ENCODE results near the gene POMT2. TPM values are rescaled to one million over a fixed set of nuclear protein-coding genes. Genes with fewer than 3 reads are reported as not detected.

The POMT2 gene
- total RNA-seq (2014; rRNA removed; shearing (Covaris generic)) = 7.1 and 7.7 TPM in 2 replicates

- peak; percentile 90 to 92 for DNase-seq (ENCODE audit: low read depth in 1 of 2, low spot score in 2 of 2)
- no peaks in the 10 kb centered on the region for H3K36me3 ChIP-seq
Observed at GRCh38 chr14:77320238-77320935, at the start of gene POMT2. Gene POMT2, minus strand, starts transcription at chr14:77320883. Its CDS starts 202 bp downstream, at chr14:77320681.

DNA sequence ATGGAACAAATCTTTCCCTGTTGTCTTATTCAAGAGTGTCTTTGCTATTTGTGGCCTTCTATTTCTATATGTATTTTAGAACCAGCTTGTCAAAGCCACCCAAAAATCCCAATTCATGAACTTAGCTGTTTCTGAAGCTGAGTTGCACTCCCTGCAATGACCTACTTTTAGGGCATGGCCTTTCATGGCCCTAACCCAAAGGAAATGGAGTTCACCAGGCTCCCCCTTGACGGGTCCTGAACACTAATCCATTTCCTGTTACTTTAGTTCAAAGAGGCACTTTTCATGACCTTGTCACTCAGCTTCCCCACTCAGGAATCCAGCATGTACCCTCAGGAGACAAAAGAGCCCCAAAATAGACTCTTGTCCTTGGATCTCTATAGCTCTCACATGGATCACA lies 48.6 kb upstream of the POMT2 start:
- Histone ChIP-seq H3K27me3 (replicated peaks) (no peaks in the 10 kb centered on the region), H3K27ac (no peak overlapping the region), H3K9me3 (replicated peaks) (no peaks in the 10 kb centered on the region), H3K4me1 (replicated peaks) (no peaks in the 10 kb centered on the region), H3K36me3 (no peaks in the 10 kb centered on the region), H3K4me3 (no peak overlapping the region)
- DNase-seq (ENCODE audit: low read depth in 1 of 2, low spot score in 2 of 2) = no peak

More at GRCh38 chr14:77320238-77320935, at the start of gene POMT2:
- Histone ChIP-seq H3K27ac (peak within 1 kb of the TSS; percentile 76), H3K27me3 (replicated peaks) (no peaks in the 10 kb centered on the region), H3K4me3 (peak within 1 kb of the TSS; percentile 85), H3K9me3 (replicated peaks) (no peaks in the 10 kb centered on the region), H3K4me1 (replicated peaks) (peaks cover 16% of the 10 kb centered on the region)

GRCh38 chr14:77364146-77364545 lies 43.5 kb upstream of the POMT2 start:
- Histone ChIP-seq H3K4me3 (no peak overlapping the region), H3K36me3 (no peaks in the 10 kb centered on the region), H3K9me3 (replicated peaks) (no peaks in the 10 kb centered on the region), H3K27ac (no peak overlapping the region), H3K27me3 (replicated peaks) (no peaks in the 10 kb centered on the region), H3K4me1 (replicated peaks) (no peaks in the 10 kb centered on the region)
- no peak for DNase-seq (ENCODE audit: low read depth in 1 of 2, low spot score in 2 of 2)

GRCh38 chr14:77359626-77360025 lies 38.9 kb upstream of the POMT2 start:
- Histone ChIP-seq H3K9me3 (replicated peaks) (no peaks in the 10 kb centered on the region), H3K36me3 (no peaks in the 10 kb centered on the region)
- DNase-seq (ENCODE audit: low read depth in 1 of 2, low spot score in 2 of 2) = no peak

GRCh38 chr14:77356899-77357298 lies 36.2 kb upstream of the POMT2 start:
- H3K4me1 ChIP-seq (replicated peaks) = no peaks in the 10 kb centered on the region
- no peaks in the 10 kb centered on the region for H3K36me3 ChIP-seq
- no peak for DNase-seq (ENCODE audit: low read depth in 1 of 2, low spot score in 2 of 2)
- no peaks in the 10 kb centered on the region for H3K27me3 ChIP-seq (replicated peaks)
- H3K4me3 ChIP-seq = no peak overlapping the region
- no peak overlapping the region for H3K27ac ChIP-seq
- no peaks in the 10 kb centered on the region for H3K9me3 ChIP-seq (replicated peaks)

More at GRCh38 chr14:77359626-77360025, 38.9 kb upstream of the POMT2 start:
- Histone ChIP-seq H3K27me3 (replicated peaks) (no peaks in the 10 kb centered on the region), H3K4me3 (no peak overlapping the region), H3K4me1 (replicated peaks) (no peaks in the 10 kb centered on the region), H3K27ac (no peak overlapping the region)

GRCh38 chr14:77355811-77356210 lies 35.1 kb upstream of the POMT2 start:
- Histone ChIP-seq H3K36me3 (no peaks in the 10 kb centered on the region), H3K4me1 (replicated peaks) (no peaks in the 10 kb centered on the region)
- no peak for DNase-seq (ENCODE audit: low read depth in 1 of 2, low spot score in 2 of 2)

GRCh38 chr14:77353469-77354141 lies 32.9 kb upstream of the POMT2 start:
- Histone ChIP-seq H3K9me3 (replicated peaks) (no peaks in the 10 kb centered on the region), H3K4me3 (no peak overlapping the region), H3K27ac (no peak overlapping the region), H3K4me1 (replicated peaks) (no peaks in the 10 kb centered on the region), H3K36me3 (no peaks in the 10 kb centered on the region), H3K27me3 (replicated peaks) (no peaks in the 10 kb centered on the region)
- DNase-seq (ENCODE audit: low read depth in 1 of 2, low spot score in 2 of 2) = no peak

More at GRCh38 chr14:77355811-77356210, 35.1 kb upstream of the POMT2 start:
- Histone ChIP-seq H3K27ac (no peak overlapping the region), H3K27me3 (replicated peaks) (no peaks in the 10 kb centered on the region), H3K9me3 (replicated peaks) (no peaks in the 10 kb centered on the region), H3K4me3 (no peak overlapping the region)

- Histone ChIP-seq H3K4me3 (no peak overlapping the region), H3K27ac (no peak overlapping the region), H3K27me3 (replicated peaks) (no peaks in the 10 kb centered on the region), H3K4me1 (replicated peaks) (no peaks in the 10 kb centered on the region), H3K36me3 (no peaks in the 10 kb centered on the region), H3K9me3 (replicated peaks) (no peaks in the 10 kb centered on the region)
- no peak for DNase-seq (ENCODE audit: low read depth in 1 of 2, low spot score in 2 of 2)
Observed at GRCh38 chr14:77347751-77348150, 27.1 kb upstream of the POMT2 start.

- no peaks in the 10 kb centered on the region for H3K36me3 ChIP-seq
- no peaks in the 10 kb centered on the region for H3K27me3 ChIP-seq (replicated peaks)
- DNase-seq (ENCODE audit: low read depth in 1 of 2, low spot score in 2 of 2) = no peak
- no peak overlapping the region for H3K27ac ChIP-seq
- H3K9me3 ChIP-seq (replicated peaks) = no peaks in the 10 kb centered on the region
- H3K4me3 ChIP-seq = no peak overlapping the region
- no peaks in the 10 kb centered on the region for H3K4me1 ChIP-seq (replicated peaks)
Observed at GRCh38 chr14:77346495-77346894, 25.8 kb upstream of the POMT2 start.

- no peaks in the 10 kb centered on the region for H3K27me3 ChIP-seq (replicated peaks)
- H3K27ac ChIP-seq = no peak overlapping the region
- H3K4me1 ChIP-seq (replicated peaks) = no peaks in the 10 kb centered on the region
- H3K36me3 ChIP-seq = no peaks in the 10 kb centered on the region
- H3K4me3 ChIP-seq = no peak overlapping the region
- DNase-seq (ENCODE audit: low read depth in 1 of 2, low spot score in 2 of 2) = no peak
- no peaks in the 10 kb centered on the region for H3K9me3 ChIP-seq (replicated peaks)
Observed at GRCh38 chr14:77344377-77344996, 23.8 kb upstream of the POMT2 start.

DNA sequence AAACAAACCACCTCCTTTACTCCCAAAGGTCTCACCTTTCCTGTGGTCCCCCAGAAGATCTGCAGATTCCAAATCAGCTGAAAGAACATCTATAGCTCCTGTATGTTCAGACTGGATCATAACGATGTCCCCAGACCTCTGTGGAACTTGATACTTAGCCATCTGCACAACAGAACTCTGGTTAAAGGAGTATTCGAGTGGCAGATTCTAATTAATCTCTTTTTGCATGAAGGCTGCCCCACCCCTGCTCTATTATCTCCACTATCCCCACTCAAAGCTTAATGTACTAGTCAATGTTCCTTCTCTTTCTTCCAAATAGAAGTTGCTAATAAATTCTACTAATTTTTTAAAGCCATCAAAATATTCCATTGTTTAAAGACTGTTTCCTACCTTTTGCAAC lies 23.0 kb upstream of the POMT2 start:
- no peaks in the 10 kb centered on the region for H3K27me3 ChIP-seq (replicated peaks)
- H3K4me1 ChIP-seq (replicated peaks) = no peaks in the 10 kb centered on the region
- no peak for DNase-seq (ENCODE audit: low read depth in 1 of 2, low spot score in 2 of 2)
- no peak overlapping the region for H3K27ac ChIP-seq
- no peaks in the 10 kb centered on the region for H3K9me3 ChIP-seq (replicated peaks)
- H3K36me3 ChIP-seq = no peaks in the 10 kb centered on the region
- H3K4me3 ChIP-seq = no peak overlapping the region

- DNase-seq (ENCODE audit: low read depth in 1 of 2, low spot score in 2 of 2) = no peak
- Histone ChIP-seq H3K4me1 (replicated peaks) (no peaks in the 10 kb centered on the region), H3K9me3 (replicated peaks) (no peaks in the 10 kb centered on the region), H3K36me3 (no peaks in the 10 kb centered on the region), H3K4me3 (no peak overlapping the region), H3K27ac (no peak overlapping the region), H3K27me3 (replicated peaks) (no peaks in the 10 kb centered on the region)
Observed at GRCh38 chr14:77342726-77343397, 22.2 kb upstream of the POMT2 start.

DNA sequence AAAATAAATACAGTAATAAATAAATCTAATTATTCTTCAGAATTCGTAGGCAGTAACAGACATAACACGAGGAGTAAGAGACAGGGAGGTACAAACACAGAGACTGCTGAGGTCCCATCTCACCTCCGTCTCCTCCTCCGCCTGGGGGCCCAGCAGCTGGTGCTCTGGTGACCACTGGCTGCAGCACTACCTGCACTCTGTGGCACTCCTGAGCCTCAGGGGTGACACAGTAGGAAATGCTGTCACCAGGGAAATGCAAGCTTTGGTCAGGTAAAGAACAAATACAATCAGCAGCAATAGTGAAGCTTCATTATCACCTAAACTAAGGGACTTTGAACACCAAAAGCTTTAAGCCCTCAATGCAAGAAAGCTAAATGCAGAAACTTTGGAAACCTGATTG lies 19.7 kb upstream of the POMT2 start:
- DNase-seq (ENCODE audit: low read depth in 1 of 2, low spot score in 2 of 2) = no peak
- no peaks in the 10 kb centered on the region for H3K4me1 ChIP-seq (replicated peaks)
- H3K36me3 ChIP-seq = no peaks in the 10 kb centered on the region
- no peak overlapping the region for H3K27ac ChIP-seq
- H3K27me3 ChIP-seq (replicated peaks) = no peaks in the 10 kb centered on the region
- H3K9me3 ChIP-seq (replicated peaks) = no peaks in the 10 kb centered on the region
- no peak overlapping the region for H3K4me3 ChIP-seq

GRCh38 chr14:77339407-77339806 lies 18.7 kb upstream of the POMT2 start:
- DNase-seq (ENCODE audit: low read depth in 1 of 2, low spot score in 2 of 2) = no peak
- no peak overlapping the region for H3K4me3 ChIP-seq
- H3K4me1 ChIP-seq (replicated peaks) = no peaks in the 10 kb centered on the region
- H3K36me3 ChIP-seq = no peaks in the 10 kb centered on the region
- H3K27ac ChIP-seq = no peak overlapping the region
- no peaks in the 10 kb centered on the region for H3K9me3 ChIP-seq (replicated peaks)
- H3K27me3 ChIP-seq (replicated peaks) = no peaks in the 10 kb centered on the region
